HEK293 (cell line): ENCODE measurements around the gene SLC39A5.
A peak's percentile ranks its signal among the peaks of the same experiment; 100 is the strongest.

Experiments used
- BCL11B ChIP-seq: fragments of 450-650 bp; formaldehyde crosslinking; IDR thresholded peaks from 2 replicates; pipeline ENCODE4 v1.5.1; 2016; ENCODE audit warnings: low read depth, missing biosample characterization, missing genetic modification characterization
- GLIS1 ChIP-seq: fragments of 450-650 bp; formaldehyde crosslinking; IDR thresholded peaks from 2 replicates; pipeline ENCODE4 v1.5.1; 2016; ENCODE audit warnings: missing biosample characterization, missing genetic modification characterization
- GLIS2 ChIP-seq: fragments of 450-650 bp; formaldehyde crosslinking; IDR thresholded peaks from 2 replicates; pipeline ENCODE4 v1.5.1; 2016; ENCODE audit warnings: missing biosample characterization, missing genetic modification characterization
- HOXC10 ChIP-seq: sonication (generic); formaldehyde crosslinking; IDR thresholded peaks from 2 replicates; pipeline ENCODE4 v1.8.1; 2023; ENCODE audit warnings: mild to moderate bottlenecking, missing genetic modification reagents
- KLF16 ChIP-seq: fragments of 450-650 bp; formaldehyde crosslinking; IDR thresholded peaks from 2 replicates; pipeline ENCODE4 v1.5.1; 2017; ENCODE audit warnings: missing biosample characterization, missing genetic modification characterization
- OVOL3 ChIP-seq: fragments of 450-650 bp; formaldehyde crosslinking; IDR thresholded peaks from 2 replicates; pipeline ENCODE4 v1.5.1; 2016; ENCODE audit warnings: missing biosample characterization, missing genetic modification characterization
- SALL2 ChIP-seq: fragments of 450-650 bp; formaldehyde crosslinking; IDR thresholded peaks from 2 replicates; pipeline ENCODE4 v1.5.0; 2017; ENCODE audit warnings: missing biosample characterization, mild to moderate bottlenecking, missing genetic modification characterization, borderline replicate concordance
- TRIM28 ChIP-seq: IDR thresholded peaks from 2 replicates; pipeline ENCODE4 v1.6.1; 2011; ENCODE audit warnings: low read length, control low read depth, borderline replicate concordance
- ZBTB17 ChIP-seq: fragments of 450-650 bp; formaldehyde crosslinking; IDR thresholded peaks from 2 replicates; pipeline ENCODE4 v1.5.1; 2016; ENCODE audit warnings: missing biosample characterization, missing genetic modification characterization
- ZBTB8A ChIP-seq: fragments of 450-650 bp; formaldehyde crosslinking; IDR thresholded peaks from 2 replicates; pipeline ENCODE4 v1.5.1; 2016; ENCODE audit warnings: missing biosample characterization, missing genetic modification characterization
- ZNF138 ChIP-seq: fragments of 450-650 bp; formaldehyde crosslinking; IDR thresholded peaks from 2 replicates; pipeline ENCODE4 v1.5.1; 2016; ENCODE audit warnings: missing biosample characterization, missing genetic modification characterization, borderline replicate concordance
- ZNF140 ChIP-seq: fragments of 450-650 bp; formaldehyde crosslinking; IDR thresholded peaks from 2 replicates; pipeline ENCODE4 v1.5.1; 2016; ENCODE audit warnings: missing biosample characterization, missing genetic modification characterization
- ZNF175 ChIP-seq: fragments of 450-650 bp; formaldehyde crosslinking; IDR thresholded peaks from 2 replicates; pipeline ENCODE4 v1.5.1; 2016; ENCODE audit warnings: missing biosample characterization, missing genetic modification characterization
- ZNF202 ChIP-seq: fragments of 450-650 bp; formaldehyde crosslinking; IDR thresholded peaks from 2 replicates; pipeline ENCODE4 v1.5.1; 2016; ENCODE audit warnings: missing biosample characterization, missing genetic modification characterization, borderline replicate concordance
- ZNF311 ChIP-seq: fragments of 450-650 bp; formaldehyde crosslinking; IDR thresholded peaks from 2 replicates; pipeline ENCODE4 v1.5.1; 2017; ENCODE audit warnings: missing biosample characterization, missing genetic modification characterization, borderline replicate concordance
- ZNF423 ChIP-seq: fragments of 450-650 bp; formaldehyde crosslinking; IDR thresholded peaks from 2 replicates; pipeline ENCODE4 v1.5.1; 2016; ENCODE audit warnings: missing biosample characterization, missing genetic modification characterization
- ZNF548 ChIP-seq: fragments of 450-650 bp; formaldehyde crosslinking; IDR thresholded peaks from 2 replicates; pipeline ENCODE4 v1.5.1; 2016; ENCODE audit warnings: missing biosample characterization, missing genetic modification characterization
- ZNF776 ChIP-seq: fragments of 450-650 bp; formaldehyde crosslinking; IDR thresholded peaks from 2 replicates; pipeline ENCODE4 v1.5.0; 2017; ENCODE audit warnings: missing biosample characterization, missing genetic modification characterization, borderline replicate concordance
- ZXDB ChIP-seq: fragments of 450-650 bp; formaldehyde crosslinking; IDR thresholded peaks from 2 replicates; pipeline ENCODE4 v1.5.1; 2016; ENCODE audit warnings: missing biosample characterization, missing genetic modification characterization
- TF ChIP-seq, protein P1 (sequence below): fragments of 450-650 bp; formaldehyde crosslinking; IDR thresholded peaks from 2 replicates; pipeline ENCODE4 v1.5.1; 2016; ENCODE audit warnings: missing biosample characterization, missing genetic modification characterization, low read depth
- TF ChIP-seq, protein P2 (sequence below): fragments of 450-650 bp; formaldehyde crosslinking; IDR thresholded peaks from 2 replicates; pipeline ENCODE4 v1.5.1; 2016; ENCODE audit warnings: missing biosample characterization, missing genetic modification characterization
- TF ChIP-seq, protein P3 (sequence below): fragments of 450-650 bp; formaldehyde crosslinking; IDR thresholded peaks from 2 replicates; pipeline ENCODE4 v1.5.1; 2016; ENCODE audit warnings: missing biosample characterization, missing genetic modification characterization
- TF ChIP-seq, protein P4 (sequence below): fragments of 450-650 bp; formaldehyde crosslinking; IDR thresholded peaks from 2 replicates; pipeline ENCODE4 v1.5.1; 2016; ENCODE audit warnings: missing biosample characterization, missing genetic modification characterization
- TF ChIP-seq, protein P5 (sequence below): fragments of 450-650 bp; formaldehyde crosslinking; conservative IDR thresholded peaks from 2 replicates; pipeline ENCODE4 v1.5.1; 2016; ENCODE audit warnings: low read depth, missing biosample characterization, missing genetic modification characterization
- TF ChIP-seq, protein P6 (sequence below): fragments of 450-650 bp; formaldehyde crosslinking; IDR thresholded peaks from 2 replicates; pipeline ENCODE4 v1.5.1; 2017; ENCODE audit warnings: missing biosample characterization, missing genetic modification characterization
- TF ChIP-seq, protein P7 (sequence below): fragments of 450-650 bp; formaldehyde crosslinking; IDR thresholded peaks from 2 replicates; pipeline ENCODE4 v1.5.1; 2016; ENCODE audit warnings: missing biosample characterization, missing genetic modification characterization

Gene SLC39A5

DNA sequence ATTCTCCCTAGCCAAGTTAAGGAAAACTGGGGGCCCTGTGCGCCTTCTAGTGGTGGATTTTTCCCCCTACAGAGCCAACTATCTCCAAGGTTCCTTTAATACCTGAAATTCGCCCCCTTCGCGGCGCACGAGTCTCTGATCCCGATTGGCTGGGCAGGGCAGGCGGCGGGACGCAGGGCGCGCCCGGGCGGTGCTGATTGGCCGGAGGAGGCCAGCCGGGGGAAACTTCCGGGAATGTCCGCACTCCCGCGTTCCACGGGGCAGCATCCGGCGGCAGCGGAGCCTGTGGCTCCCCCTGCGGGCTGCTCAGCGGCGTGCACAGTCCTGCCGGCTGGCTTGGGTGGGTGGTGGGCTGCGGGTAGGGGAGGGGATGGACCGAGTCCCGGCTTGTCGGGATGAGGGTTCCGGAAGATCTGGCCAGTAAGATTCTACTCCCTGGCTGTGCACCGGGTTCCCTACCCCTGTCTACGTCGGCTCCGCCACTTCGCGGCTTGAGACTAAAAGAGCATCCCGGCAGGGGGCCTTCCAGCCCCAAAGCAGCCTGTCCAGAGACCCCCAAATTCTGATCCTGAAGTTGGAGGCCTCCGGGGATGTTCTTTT, 5.6 kb upstream of the SLC39A5 start, which contains the start of gene NABP2 (continued):
- TF ChIP-seq, protein P1, sequence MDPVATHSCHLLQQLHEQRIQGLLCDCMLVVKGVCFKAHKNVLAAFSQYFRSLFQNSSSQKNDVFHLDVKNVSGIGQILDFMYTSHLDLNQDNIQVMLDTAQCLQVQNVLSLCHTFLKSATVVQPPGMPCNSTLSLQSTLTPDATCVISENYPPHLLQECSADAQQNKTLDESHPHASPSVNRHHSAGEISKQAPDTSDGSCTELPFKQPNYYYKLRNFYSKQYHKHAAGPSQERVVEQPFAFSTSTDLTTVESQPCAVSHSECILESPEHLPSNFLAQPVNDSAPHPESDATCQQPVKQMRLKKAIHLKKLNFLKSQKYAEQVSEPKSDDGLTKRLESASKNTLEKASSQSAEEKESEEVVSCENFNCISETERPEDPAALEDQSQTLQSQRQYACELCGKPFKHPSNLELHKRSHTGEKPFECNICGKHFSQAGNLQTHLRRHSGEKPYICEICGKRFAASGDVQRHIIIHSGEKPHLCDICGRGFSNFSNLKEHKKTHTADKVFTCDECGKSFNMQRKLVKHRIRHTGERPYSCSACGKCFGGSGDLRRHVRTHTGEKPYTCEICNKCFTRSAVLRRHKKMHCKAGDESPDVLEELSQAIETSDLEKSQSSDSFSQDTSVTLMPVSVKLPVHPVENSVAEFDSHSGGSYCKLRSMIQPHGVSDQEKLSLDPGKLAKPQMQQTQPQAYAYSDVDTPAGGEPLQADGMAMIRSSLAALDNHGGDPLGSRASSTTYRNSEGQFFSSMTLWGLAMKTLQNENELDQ (tag by site-specific recombination): no peak
- no peak for TF ChIP-seq ZNF776
- no peak for TF ChIP-seq OVOL3
- no peak for TF ChIP-seq ZNF202 (tag by site-specific recombination)
- TF ChIP-seq, protein P2, sequence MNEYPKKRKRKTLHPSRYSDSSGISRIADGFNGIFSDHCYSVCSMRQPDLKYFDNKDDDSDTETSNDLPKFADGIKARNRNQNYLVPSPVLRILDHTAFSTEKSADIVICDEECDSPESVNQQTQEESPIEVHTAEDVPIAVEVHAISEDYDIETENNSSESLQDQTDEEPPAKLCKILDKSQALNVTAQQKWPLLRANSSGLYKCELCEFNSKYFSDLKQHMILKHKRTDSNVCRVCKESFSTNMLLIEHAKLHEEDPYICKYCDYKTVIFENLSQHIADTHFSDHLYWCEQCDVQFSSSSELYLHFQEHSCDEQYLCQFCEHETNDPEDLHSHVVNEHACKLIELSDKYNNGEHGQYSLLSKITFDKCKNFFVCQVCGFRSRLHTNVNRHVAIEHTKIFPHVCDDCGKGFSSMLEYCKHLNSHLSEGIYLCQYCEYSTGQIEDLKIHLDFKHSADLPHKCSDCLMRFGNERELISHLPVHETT (tag by site-specific recombination): peak; percentile 58; the same call in 1 of the 2 replicates
- TF ChIP-seq ZXDB (tag by site-specific recombination): peak; percentile 93
- TF ChIP-seq SALL2 (tag by site-specific recombination): no peak
- peak; percentile 53 for TF ChIP-seq ZBTB17
- TF ChIP-seq GLIS1 (tag by site-specific recombination): peak; percentile 72; the same call in 1 of the 2 replicates
- no peak for TF ChIP-seq BCL11B (tag by site-specific recombination)
- no peak for TF ChIP-seq HOXC10
- TF ChIP-seq ZBTB8A (tag by site-specific recombination): peak; percentile 55
- TF ChIP-seq ZNF311 (tag by site-specific recombination): no peak
- peak; percentile 76; the same call in 1 of the 2 replicates for TF ChIP-seq TRIM28
- no peak for TF ChIP-seq KLF16 (tag by site-specific recombination)
- TF ChIP-seq, protein P3, sequence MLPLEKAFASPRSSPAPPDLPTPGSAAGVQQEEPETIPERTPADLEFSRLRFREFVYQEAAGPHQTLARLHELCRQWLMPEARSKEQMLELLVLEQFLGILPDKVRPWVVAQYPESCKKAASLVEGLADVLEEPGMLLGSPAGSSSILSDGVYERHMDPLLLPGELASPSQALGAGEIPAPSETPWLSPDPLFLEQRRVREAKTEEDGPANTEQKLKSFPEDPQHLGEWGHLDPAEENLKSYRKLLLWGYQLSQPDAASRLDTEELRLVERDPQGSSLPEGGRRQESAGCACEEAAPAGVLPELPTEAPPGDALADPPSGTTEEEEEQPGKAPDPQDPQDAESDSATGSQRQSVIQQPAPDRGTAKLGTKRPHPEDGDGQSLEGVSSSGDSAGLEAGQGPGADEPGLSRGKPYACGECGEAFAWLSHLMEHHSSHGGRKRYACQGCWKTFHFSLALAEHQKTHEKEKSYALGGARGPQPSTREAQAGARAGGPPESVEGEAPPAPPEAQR (tag by site-specific recombination): no peak
- TF ChIP-seq, protein P4, sequence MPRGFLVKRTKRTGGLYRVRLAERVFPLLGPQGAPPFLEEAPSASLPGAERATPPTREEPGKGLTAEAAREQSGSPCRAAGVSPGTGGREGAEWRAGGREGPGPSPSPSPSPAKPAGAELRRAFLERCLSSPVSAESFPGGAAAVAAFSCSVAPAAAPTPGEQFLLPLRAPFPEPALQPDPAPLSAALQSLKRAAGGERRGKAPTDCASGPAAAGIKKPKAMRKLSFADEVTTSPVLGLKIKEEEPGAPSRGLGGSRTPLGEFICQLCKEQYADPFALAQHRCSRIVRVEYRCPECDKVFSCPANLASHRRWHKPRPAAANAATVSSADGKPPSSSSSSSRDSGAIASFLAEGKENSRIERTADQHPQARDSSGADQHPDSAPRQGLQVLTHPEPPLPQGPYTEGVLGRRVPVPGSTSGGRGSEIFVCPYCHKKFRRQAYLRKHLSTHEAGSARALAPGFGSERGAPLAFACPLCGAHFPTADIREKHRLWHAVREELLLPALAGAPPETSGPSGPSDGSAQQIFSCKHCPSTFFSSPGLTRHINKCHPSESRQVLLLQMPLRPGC (tag by site-specific recombination): peak; percentile 57
- TF ChIP-seq, protein P5, sequence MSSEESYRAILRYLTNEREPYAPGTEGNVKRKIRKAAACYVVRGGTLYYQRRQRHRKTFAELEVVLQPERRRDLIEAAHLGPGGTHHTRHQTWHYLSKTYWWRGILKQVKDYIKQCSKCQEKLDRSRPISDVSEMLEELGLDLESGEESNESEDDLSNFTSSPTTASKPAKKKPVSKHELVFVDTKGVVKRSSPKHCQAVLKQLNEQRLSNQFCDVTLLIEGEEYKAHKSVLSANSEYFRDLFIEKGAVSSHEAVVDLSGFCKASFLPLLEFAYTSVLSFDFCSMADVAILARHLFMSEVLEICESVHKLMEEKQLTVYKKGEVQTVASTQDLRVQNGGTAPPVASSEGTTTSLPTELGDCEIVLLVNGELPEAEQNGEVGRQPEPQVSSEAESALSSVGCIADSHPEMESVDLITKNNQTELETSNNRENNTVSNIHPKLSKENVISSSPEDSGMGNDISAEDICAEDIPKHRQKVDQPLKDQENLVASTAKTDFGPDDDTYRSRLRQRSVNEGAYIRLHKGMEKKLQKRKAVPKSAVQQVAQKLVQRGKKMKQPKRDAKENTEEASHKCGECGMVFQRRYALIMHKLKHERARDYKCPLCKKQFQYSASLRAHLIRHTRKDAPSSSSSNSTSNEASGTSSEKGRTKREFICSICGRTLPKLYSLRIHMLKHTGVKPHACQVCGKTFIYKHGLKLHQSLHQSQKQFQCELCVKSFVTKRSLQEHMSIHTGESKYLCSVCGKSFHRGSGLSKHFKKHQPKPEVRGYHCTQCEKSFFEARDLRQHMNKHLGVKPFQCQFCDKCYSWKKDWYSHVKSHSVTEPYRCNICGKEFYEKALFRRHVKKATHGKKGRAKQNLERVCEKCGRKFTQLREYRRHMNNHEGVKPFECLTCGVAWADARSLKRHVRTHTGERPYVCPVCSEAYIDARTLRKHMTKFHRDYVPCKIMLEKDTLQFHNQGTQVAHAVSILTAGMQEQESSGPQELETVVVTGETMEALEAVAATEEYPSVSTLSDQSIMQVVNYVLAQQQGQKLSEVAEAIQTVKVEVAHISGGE (tag by site-specific recombination): peak; percentile 94
- no peak for TF ChIP-seq ZNF175 (tag by site-specific recombination)
- no peak for TF ChIP-seq ZNF138
- TF ChIP-seq, protein P6, sequence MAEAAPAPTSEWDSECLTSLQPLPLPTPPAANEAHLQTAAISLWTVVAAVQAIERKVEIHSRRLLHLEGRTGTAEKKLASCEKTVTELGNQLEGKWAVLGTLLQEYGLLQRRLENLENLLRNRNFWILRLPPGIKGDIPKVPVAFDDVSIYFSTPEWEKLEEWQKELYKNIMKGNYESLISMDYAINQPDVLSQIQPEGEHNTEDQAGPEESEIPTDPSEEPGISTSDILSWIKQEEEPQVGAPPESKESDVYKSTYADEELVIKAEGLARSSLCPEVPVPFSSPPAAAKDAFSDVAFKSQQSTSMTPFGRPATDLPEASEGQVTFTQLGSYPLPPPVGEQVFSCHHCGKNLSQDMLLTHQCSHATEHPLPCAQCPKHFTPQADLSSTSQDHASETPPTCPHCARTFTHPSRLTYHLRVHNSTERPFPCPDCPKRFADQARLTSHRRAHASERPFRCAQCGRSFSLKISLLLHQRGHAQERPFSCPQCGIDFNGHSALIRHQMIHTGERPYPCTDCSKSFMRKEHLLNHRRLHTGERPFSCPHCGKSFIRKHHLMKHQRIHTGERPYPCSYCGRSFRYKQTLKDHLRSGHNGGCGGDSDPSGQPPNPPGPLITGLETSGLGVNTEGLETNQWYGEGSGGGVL (tag by site-specific recombination): no peak
- TF ChIP-seq ZNF140 (tag by site-specific recombination): no peak
- peak; percentile 99 for TF ChIP-seq GLIS2
- TF ChIP-seq ZNF548: no peak
- TF ChIP-seq ZNF423: no peak
- TF ChIP-seq, protein P7, sequence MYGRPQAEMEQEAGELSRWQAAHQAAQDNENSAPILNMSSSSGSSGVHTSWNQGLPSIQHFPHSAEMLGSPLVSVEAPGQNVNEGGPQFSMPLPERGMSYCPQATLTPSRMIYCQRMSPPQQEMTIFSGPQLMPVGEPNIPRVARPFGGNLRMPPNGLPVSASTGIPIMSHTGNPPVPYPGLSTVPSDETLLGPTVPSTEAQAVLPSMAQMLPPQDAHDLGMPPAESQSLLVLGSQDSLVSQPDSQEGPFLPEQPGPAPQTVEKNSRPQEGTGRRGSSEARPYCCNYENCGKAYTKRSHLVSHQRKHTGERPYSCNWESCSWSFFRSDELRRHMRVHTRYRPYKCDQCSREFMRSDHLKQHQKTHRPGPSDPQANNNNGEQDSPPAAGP (tag by site-specific recombination): peak; percentile 78
